Small intestine (tissue), 7 donors: ENCODE data around the gene RFC4. TPM values are rescaled to one million over a fixed set of nuclear protein-coding genes. Genes with fewer than 3 reads are reported as not detected.
"Not testable (repeated sequence)": the region's sequence is repeated elsewhere in the genome, so short reads cannot be mapped to it uniquely, and the experiment has no call there.

Source experiments
- DNase-seq, 2 donors: peaks; one replicate each; pipeline versions ENCODE4 v3.0.0 to v3.0.0-alpha.2; 2013
- FAIRE-seq: peaks from 2 replicates; lab custom pipeline; 2012; peaks lifted over from hg19 to GRCh38; lab: Jason Lieb, UNC
- H3K27ac ChIP-seq, 3 donors: one replicate each; pipeline ENCODE4 v1.5.1; 2013; ENCODE audit warnings: low read length in 2 of 3, mild to moderate bottlenecking in 2 of 3, control low read depth in 1 of 3, inconsistent platforms in 1 of 3, low read depth in 1 of 3, moderate library complexity in 1 of 3
- H3K27me3 ChIP-seq, 3 donors: one replicate each; pipeline ENCODE4 v1.6.1; 2013; ENCODE audit warnings: low read length in 3 of 3, inconsistent platforms in 1 of 3; ENCODE audit not compliant: control insufficient read depth in 3 of 3, insufficient read depth in 3 of 3
- H3K36me3 ChIP-seq, 3 donors: one replicate each; pipeline ENCODE4 v1.6.1; 2013; ENCODE audit warnings: low read length in 3 of 3, inconsistent platforms in 1 of 3, low read depth in 1 of 3, mild to moderate bottlenecking in 1 of 3, moderate library complexity in 1 of 3; ENCODE audit not compliant: control insufficient read depth in 3 of 3, insufficient read depth in 2 of 3
- H3K4me1 ChIP-seq, 3 donors: one replicate each; pipeline ENCODE4 v1.6.1; 2013; ENCODE audit warnings: low read length in 2 of 3, inconsistent platforms in 1 of 3, low read depth in 1 of 3, mild to moderate bottlenecking in 1 of 3, moderate library complexity in 1 of 3; ENCODE audit not compliant: control insufficient read depth in 3 of 3, insufficient read depth in 2 of 3
- H3K4me3 ChIP-seq, 3 donors: one replicate each; pipeline ENCODE4 v1.5.1; 2013; ENCODE audit warnings: low read length in 3 of 3, control low read depth in 1 of 3, inconsistent platforms in 1 of 3, low read depth in 1 of 3, mild to moderate bottlenecking in 1 of 3, moderate library complexity in 1 of 3
- H3K9me3 ChIP-seq, 2 donors: one replicate each; pipeline ENCODE4 v1.6.1; 2013; ENCODE audit warnings: low read depth in 1 of 2, low read length in 1 of 2; ENCODE audit not compliant: control insufficient read depth in 2 of 2, insufficient read depth in 1 of 2
- WGBS, 3 donors: extraction: QIAGEN DNeasy Blood & Tissue Kit; methylation state at CpG; one replicate each; pipeline ENCODE4 v1.1.7; 2013; 5-methylcytosine and 5-hydroxymethylcytosine counted together
- polyA plus RNA-seq, 4 donors: library from polyadenylated mRNA; stranded (reverse) in 3 of 4; unstranded in 1 of 4; fragments of 200-250 nt in 3 of 4; fragments of 120-200 nt in 1 of 4; gene quantifications; one replicate each; pipeline versions ENCODE4 v1.2.1 to v1.2.3, GENCODE V29; 2013
- donor health status: healthy with polysubstance abuse.
- donor health status: control.
- donor health status: control.
- donor health status: Bipolar disorder and iron deficiency.
- donor health status: healthy.

The RFC4 gene
- polyA plus RNA-seq, 4 donors, result 9.2 to 31.8 (median 17.9) TPM

DNA sequence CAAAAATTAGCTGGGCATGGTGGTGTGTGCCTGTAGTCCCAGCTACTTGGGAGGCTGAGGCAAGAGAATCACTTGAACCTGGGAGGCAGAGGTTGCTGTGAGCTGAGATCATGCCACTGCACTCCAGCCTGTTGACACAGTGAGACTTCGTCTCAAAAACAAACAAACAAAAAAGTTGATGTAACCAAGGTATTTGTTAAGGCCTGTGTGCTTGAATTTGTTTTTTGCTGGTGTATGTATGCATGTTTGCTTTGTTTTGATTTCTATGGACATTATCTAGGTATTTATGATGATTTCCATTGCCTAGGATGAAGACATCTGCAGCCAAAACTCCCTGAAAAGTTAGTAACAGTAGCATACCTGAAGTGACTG is 16.1 kb upstream of the RFC4 start:
- not testable (repeated sequence) for H3K9me3 ChIP-seq, H3K36me3 ChIP-seq, FAIRE-seq, H3K4me3 ChIP-seq, H3K4me1 ChIP-seq, H3K27ac ChIP-seq, DNase-seq
- peaks cover 0 to 44% (median 14%) of the 10 kb centered on the region in 3 donors for H3K27me3 ChIP-seq
- WGBS, 3 donors, result 41 to 75% (median 54%) methylated on average over 1 of the region's 1 CpG

DNA sequence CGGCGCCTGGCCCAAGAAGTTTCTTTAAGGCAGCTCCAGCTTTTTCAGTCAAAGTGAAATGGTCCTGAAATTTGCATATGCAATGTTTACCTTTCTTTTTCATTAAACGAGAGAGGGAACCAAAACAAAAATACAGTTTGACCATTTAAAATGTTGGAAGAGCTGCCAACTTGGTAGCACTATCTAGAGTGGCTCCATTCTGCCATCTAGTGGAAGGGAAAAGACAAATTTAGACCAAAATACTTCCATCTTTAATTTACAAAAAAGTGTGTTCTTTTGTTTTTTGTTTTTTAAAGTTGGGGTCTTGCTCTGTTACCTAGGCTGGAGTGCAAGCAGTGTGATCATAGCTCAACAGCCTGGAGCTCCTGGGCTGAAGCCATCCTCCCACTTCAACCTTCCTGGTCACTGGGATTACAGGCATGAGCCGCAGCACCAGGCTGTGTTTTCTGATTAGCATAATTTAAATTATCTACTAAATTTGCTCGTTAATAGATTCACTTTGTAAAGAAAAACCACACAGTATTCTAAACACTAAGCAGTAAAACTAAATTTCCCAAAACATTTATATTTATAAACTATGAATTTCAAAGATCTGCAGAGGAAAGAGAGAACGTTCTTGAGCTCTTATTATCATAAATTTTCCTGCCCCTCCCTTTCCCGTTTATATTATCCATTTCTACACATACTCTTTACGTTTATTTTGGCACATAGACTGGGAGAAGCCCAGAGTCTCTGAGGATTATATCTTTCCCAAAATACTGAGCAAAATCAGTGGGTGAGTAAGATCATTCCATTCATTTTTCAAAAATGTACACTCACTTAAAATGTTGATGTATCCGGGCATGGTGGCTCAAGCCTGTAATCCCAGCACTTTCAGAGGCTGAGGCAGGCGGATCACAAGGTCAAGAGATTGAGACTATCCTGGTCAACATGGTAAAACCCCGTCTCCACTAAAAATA is 15.4 kb upstream of the RFC4 start:
- 52 to 56% (median 53%) methylated on average over 11 of the region's 11 CpGs for WGBS, 3 donors
- Histone ChIP-seq H3K27me3 (peaks cover 0 to 42% (median 14%) of the 10 kb centered on the region in 3 donors), H3K27ac (no peak overlapping the region), H3K4me3 (no peak overlapping the region), H3K9me3 (no peaks in the 10 kb centered on the region), H3K4me1 (peaks cover 0 to 9% (median 0%) of the 10 kb centered on the region in 3 donors), H3K36me3 (no peaks in the 10 kb centered on the region)
- DNase-seq (peak; percentile 52 to 60), FAIRE-seq (no peak)

DNA sequence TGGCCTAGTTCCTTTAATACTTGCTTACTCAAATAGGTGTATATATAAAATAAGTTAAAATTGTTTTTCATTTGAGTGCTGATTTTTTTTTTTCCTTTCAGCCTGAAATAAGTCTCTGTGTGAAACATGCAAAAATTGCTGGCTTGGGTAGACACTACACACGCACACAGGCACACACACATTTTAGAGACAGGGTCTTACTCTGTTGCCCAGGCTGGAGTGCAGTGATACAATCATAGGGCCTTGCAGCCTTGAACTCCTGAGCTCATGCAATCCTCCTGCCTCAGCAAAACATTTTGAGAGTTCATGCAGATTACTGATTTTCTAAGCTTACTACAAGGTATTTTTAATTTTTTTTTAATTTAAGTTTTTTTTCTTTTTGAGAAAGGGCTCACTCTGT is 12.7 kb upstream of the RFC4 start:
- peaks cover 0 to 16% (median 0%) of the 10 kb centered on the region in 3 donors for H3K27me3 ChIP-seq
- H3K27ac ChIP-seq, result no peak overlapping the region
- no peaks in the 10 kb centered on the region for H3K36me3 ChIP-seq
- no peaks in the 10 kb centered on the region for H3K9me3 ChIP-seq
- H3K4me1 ChIP-seq, result no peaks in the 10 kb centered on the region
- FAIRE-seq (no peak), DNase-seq (no peak)
- WGBS, 3 donors, result 85 to 95% (median 88%) methylated on average over 1 of the region's 1 CpG
- no peak overlapping the region for H3K4me3 ChIP-seq

DNA sequence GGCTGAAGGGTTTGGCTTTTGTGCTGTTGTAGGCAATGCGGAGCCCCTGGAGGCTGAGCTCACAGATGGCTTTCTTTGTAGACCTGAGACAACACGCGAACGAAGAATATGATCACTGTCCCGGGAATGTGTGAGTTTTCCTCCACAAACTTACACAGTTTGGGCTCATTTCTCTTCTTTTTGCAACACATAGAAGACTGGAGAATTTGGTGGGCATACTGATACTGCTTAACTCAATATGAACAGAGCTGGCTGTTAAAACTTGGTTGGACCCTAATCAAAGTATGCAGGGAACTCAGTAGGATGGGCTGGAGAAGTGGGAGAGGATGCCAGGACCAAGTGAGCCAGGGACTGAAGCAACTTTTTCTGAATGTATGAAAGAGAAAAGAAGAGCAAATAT is 12.2 kb upstream of the RFC4 start:
- Histone ChIP-seq H3K36me3 (no peaks in the 10 kb centered on the region), H3K4me1 (no peaks in the 10 kb centered on the region), H3K9me3 (no peaks in the 10 kb centered on the region), H3K4me3 (no peak overlapping the region), H3K27me3 (peaks cover 0 to 18% (median 0%) of the 10 kb centered on the region in 3 donors), H3K27ac (no peak overlapping the region)
- FAIRE-seq (no peak), DNase-seq (no peak)
- WGBS, 3 donors, result 94 to 99% (median 99%) methylated on average over 5 of the region's 5 CpGs

DNA sequence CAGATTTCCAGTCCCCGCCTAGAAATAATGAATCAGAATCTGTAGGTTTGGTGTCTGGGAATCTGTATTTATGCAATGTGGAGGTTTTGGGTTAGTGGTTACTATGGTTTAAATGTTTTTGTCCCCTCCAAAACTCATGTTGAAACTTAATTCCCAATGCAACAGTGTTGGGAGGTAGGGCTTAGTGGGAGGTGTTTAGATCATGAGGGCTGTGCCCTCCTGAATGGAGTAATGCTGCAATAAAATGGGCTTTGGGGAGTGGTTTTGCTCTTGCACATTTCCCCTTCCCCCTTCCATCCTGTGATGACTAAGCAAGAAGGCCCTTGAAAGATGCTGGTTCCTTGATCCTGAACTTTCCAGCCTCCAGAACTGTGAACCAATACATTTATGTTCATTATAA is 9.2 kb upstream of the RFC4 start:
- H3K4me1 ChIP-seq, result no peaks in the 10 kb centered on the region
- H3K36me3 ChIP-seq, result no peaks in the 10 kb centered on the region
- H3K4me3 ChIP-seq, result no peak overlapping the region
- peaks cover 0 to 8% (median 0%) of the 10 kb centered on the region in 3 donors for H3K27me3 ChIP-seq
- FAIRE-seq (no peak), DNase-seq (no peak)
- peaks cover 0 to under 1% of the 10 kb centered on the region in 2 donors for H3K9me3 ChIP-seq
- H3K27ac ChIP-seq, result no peak overlapping the region
- WGBS, 3 donors, result 83 to 96% (median 94%) methylated on average over 1 of the region's 1 CpG

DNA sequence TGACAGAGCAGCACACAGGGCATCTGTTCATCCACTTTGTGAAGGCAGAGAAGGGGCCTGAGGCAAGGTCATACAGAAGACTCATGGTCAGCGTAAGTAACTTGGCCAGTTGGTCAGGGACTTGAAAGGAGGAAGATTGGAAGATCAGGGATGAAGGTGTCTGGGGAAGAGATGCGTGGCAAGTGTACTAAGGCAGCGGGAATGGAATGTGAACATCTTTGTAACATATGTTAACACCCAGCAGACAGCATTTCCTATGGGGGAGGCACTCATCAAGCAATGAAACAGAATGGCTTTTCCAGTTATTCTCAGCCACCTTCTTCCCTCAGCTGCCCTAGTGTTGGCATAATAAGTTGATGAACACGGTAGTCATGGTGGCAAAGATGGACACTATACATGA is 7.8 kb upstream of the RFC4 start:
- no peak overlapping the region for H3K4me3 ChIP-seq
- H3K27me3 ChIP-seq, result peaks cover 0 to 8% (median 0%) of the 10 kb centered on the region in 3 donors
- peaks cover 0 to 2% of the 10 kb centered on the region in 2 donors for H3K9me3 ChIP-seq
- DNase-seq (no peak), FAIRE-seq (no peak)
- no peak overlapping the region for H3K27ac ChIP-seq
- H3K4me1 ChIP-seq, result no peaks in the 10 kb centered on the region
- no peaks in the 10 kb centered on the region for H3K36me3 ChIP-seq
- 85 to 90% (median 88%) methylated on average over 4 of the region's 4 CpGs for WGBS, 3 donors

DNA sequence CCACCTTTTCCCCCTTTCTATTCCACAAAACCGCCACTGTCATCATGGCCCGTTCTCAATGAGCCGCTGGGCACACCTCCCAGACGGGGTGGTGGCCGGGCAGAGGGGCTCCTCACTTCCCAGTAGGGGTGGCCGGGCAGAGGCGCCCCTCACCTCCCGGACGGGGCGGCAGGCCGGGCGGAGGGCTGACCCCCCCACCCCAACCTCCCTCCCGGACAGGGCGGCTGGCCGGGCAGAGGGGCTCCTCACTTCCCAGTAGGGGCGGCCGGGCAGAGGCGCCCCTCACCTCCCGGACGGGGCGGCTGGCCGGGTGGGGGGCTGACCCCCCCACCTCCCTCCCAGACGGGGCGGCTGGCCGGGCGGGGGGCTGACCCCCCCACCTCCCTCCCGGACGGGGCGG is 5.0 kb upstream of the RFC4 start:
- not testable (repeated sequence) for H3K9me3 ChIP-seq, FAIRE-seq, H3K27ac ChIP-seq, H3K27me3 ChIP-seq, H3K4me1 ChIP-seq, H3K4me3 ChIP-seq, H3K36me3 ChIP-seq, DNase-seq
- WGBS, 3 donors, result 92 to 95% (median 95%) methylated on average over 12 to 19 of the region's 29 CpGs

DNA sequence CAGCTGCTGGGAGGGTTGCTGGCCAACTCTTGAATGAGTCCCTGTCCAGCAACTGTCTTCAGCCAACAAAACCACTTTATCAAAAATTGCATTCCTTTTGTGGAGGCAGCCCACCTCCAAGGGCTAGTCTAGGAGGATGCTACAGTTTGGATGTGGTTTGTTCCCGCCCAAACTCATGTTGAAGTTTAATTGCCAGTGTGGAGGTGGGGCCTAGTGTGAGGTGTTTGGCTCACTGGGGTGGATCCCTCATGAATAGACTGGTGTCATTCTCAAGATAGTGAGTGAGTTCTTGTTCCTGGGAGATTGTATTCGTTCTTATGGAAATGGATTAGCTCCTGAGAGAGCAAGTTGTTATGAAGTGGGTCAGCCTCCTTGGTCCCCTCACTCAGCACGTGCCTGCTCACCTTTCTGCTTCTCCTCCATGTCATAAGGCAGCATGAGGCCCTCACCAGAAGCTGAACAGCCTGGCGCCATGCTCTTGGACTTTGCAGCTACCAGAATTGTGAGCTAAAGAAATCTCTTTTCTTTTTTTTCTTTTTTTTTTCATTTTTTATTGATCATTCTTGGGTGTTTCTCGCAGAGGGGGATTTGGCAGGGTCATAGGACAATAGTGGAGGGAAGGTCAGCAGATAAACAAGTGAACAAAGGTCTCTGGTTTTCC is 4.2 kb upstream of the RFC4 start:
- FAIRE-seq (no peak), DNase-seq (no peak)
- Histone ChIP-seq H3K27me3 (peaks cover 0 to 8% (median 0%) of the 10 kb centered on the region in 3 donors), H3K9me3 (peaks cover 0 to 2% of the 10 kb centered on the region in 2 donors), H3K27ac (no peak overlapping the region), H3K4me3 (no peak overlapping the region), H3K36me3 (no peaks in the 10 kb centered on the region), H3K4me1 (peaks cover 0 to 7% (median 5%) of the 10 kb centered on the region in 3 donors)
- 78 to 91% (median 82%) methylated on average over 5 of the region's 5 CpGs for WGBS, 3 donors
